GM06990 (cell line): ENCODE measurements around the gene ZNF70.

Experiments
- DNase-seq: peaks from one replicate; pipeline ENCODE4 v3.0.0-alpha.2; 2011; ENCODE audit not compliant: insufficient read length; ENCODE audit errors: extremely low read depth
- H3K27me3 ChIP-seq: replicated peaks from 2 replicates; pipeline ENCODE4 v1.6.0; 2011; ENCODE audit warnings: low read length; ENCODE audit not compliant: control insufficient read depth, insufficient read depth
- H3K36me3 ChIP-seq: 2 replicates; pipeline ENCODE4 v1.5.1; 2011; ENCODE audit warnings: low read length; ENCODE audit not compliant: control insufficient read depth, insufficient read depth
- H3K4me3 ChIP-seq: replicated peaks from 2 replicates; pipeline ENCODE4 v1.5.1; 2011; ENCODE audit warnings: low read depth, mild to moderate bottlenecking, control low read depth, low read length
- CTCF ChIP-seq: IDR thresholded peaks from 2 replicates; pipeline ENCODE4 v1.5.1; 2011; ENCODE audit warnings: low read length, control low read depth, mild to moderate bottlenecking, inconsistent platforms; ENCODE audit not compliant: insufficient read depth, poor library complexity, severe bottlenecking

ZNF70 gene

GRCh38 chr22:23760056-23760455 is 9.1 kb upstream of the ZNF70 start:
- H3K36me3 ChIP-seq = peaks cover 7% of the 10 kb centered on the region
- no peak overlapping the region for H3K4me3 ChIP-seq
- no peak for TF ChIP-seq CTCF
- no peaks in the 10 kb centered on the region for H3K27me3 ChIP-seq
- DNase-seq = no peak

GRCh38 chr22:23759566-23759965 is 8.7 kb upstream of the ZNF70 start:
- H3K27me3 ChIP-seq = no peaks in the 10 kb centered on the region
- DNase-seq = no peak
- peaks cover 3% of the 10 kb centered on the region for H3K36me3 ChIP-seq
- no peak for TF ChIP-seq CTCF
- no peak overlapping the region for H3K4me3 ChIP-seq

GRCh38 chr22:23756891-23757290 is 6.0 kb upstream of the ZNF70 start:
- Histone ChIP-seq H3K36me3 (no peaks in the 10 kb centered on the region), H3K4me3 (no peak overlapping the region), H3K27me3 (no peaks in the 10 kb centered on the region)
- TF ChIP-seq CTCF = no peak
- no peak for DNase-seq

- no peak for DNase-seq
- no peak for TF ChIP-seq CTCF
- Histone ChIP-seq H3K36me3 (no peaks in the 10 kb centered on the region), H3K27me3 (no peaks in the 10 kb centered on the region), H3K4me3 (no peak overlapping the region)
Observed at GRCh38 chr22:23755711-23756110, 4.8 kb upstream of the ZNF70 start.

- Histone ChIP-seq H3K36me3 (no peaks in the 10 kb centered on the region), H3K4me3 (no peak overlapping the region), H3K27me3 (no peaks in the 10 kb centered on the region)
- no peak for TF ChIP-seq CTCF
- no peak for DNase-seq
Observed at GRCh38 chr22:23754980-23755636, 4.2 kb upstream of the ZNF70 start.
